ENCODE measurements around the gene C16orf96.

DNA sequence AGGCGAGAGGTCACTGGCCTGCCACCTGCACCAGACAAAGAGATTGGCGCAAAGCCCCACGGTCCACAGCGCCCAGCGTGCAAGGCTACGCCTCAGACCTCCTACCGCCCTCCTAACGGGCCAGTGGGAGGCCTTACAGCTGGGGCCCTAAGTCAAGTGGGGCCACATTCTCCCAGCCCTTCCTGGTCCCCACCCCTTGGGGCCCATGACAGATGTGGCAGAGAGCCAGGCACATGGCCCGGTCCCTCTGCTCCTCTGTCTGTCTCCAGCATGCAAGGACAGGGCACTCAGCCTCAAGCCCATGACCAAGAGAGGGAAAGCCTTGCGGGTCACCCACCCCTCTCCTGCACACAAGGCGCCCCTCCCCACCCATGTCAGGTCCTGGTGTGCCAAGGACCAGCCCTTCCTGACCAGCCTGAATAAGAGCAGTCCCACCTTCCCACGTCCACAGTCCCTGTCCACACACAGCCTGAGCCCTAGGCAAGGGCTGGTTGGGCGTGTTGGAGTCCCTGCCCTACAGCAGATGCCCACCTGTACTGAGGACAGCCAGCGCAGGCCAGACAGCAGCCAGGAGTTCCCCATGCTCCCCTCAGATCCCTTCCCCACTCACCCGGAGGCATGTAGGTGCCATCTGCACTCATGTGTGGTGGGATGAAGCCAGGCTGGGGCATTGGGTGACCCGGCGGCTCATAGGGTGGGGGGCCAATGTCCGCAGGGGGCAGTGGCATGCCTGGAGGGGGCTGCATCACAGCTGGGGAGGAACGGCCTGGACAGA, 42.9 kb upstream of the C16orf96 start:
- TF ChIP-seq, protein P1, sequence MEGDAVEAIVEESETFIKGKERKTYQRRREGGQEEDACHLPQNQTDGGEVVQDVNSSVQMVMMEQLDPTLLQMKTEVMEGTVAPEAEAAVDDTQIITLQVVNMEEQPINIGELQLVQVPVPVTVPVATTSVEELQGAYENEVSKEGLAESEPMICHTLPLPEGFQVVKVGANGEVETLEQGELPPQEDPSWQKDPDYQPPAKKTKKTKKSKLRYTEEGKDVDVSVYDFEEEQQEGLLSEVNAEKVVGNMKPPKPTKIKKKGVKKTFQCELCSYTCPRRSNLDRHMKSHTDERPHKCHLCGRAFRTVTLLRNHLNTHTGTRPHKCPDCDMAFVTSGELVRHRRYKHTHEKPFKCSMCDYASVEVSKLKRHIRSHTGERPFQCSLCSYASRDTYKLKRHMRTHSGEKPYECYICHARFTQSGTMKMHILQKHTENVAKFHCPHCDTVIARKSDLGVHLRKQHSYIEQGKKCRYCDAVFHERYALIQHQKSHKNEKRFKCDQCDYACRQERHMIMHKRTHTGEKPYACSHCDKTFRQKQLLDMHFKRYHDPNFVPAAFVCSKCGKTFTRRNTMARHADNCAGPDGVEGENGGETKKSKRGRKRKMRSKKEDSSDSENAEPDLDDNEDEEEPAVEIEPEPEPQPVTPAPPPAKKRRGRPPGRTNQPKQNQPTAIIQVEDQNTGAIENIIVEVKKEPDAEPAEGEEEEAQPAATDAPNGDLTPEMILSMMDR (IDR thresholded peaks at IDR 0.05), result no peak
- TF ChIP-seq, protein P2, sequence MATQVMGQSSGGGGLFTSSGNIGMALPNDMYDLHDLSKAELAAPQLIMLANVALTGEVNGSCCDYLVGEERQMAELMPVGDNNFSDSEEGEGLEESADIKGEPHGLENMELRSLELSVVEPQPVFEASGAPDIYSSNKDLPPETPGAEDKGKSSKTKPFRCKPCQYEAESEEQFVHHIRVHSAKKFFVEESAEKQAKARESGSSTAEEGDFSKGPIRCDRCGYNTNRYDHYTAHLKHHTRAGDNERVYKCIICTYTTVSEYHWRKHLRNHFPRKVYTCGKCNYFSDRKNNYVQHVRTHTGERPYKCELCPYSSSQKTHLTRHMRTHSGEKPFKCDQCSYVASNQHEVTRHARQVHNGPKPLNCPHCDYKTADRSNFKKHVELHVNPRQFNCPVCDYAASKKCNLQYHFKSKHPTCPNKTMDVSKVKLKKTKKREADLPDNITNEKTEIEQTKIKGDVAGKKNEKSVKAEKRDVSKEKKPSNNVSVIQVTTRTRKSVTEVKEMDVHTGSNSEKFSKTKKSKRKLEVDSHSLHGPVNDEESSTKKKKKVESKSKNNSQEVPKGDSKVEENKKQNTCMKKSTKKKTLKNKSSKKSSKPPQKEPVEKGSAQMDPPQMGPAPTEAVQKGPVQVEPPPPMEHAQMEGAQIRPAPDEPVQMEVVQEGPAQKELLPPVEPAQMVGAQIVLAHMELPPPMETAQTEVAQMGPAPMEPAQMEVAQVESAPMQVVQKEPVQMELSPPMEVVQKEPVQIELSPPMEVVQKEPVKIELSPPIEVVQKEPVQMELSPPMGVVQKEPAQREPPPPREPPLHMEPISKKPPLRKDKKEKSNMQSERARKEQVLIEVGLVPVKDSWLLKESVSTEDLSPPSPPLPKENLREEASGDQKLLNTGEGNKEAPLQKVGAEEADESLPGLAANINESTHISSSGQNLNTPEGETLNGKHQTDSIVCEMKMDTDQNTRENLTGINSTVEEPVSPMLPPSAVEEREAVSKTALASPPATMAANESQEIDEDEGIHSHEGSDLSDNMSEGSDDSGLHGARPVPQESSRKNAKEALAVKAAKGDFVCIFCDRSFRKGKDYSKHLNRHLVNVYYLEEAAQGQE (IDR thresholded peaks at IDR 0.05; ENCODE audit: insufficient read depth in 1 of 2, low read depth in 2 of 2, low read length in 1 of 2), result no peak
- TF ChIP-seq SIN3A (IDR thresholded peaks at IDR 0.05; ENCODE audit: borderline replicate concordance, insufficient read depth, low read depth, low read length), result no peak

Measured in Panc1 (cell line).